A549 treated with CpdA at 1 μM for 4 hours (cell line): ENCODE data around the gene OR2M4. TPM values are rescaled to one million over a fixed set of nuclear protein-coding genes. Genes with fewer than 3 reads are reported as not detected.

Source experiments
- total RNA-seq: library from RNA; stranded (reverse); fragments of 200-300 nt; extraction: Qiagen RNA extraction; gene quantifications from 5 replicates; pipeline ENCODE4 v1.2.3, GENCODE V29; 2022; ENCODE audit warnings: low read depth

The OR2M4 gene, protein sequence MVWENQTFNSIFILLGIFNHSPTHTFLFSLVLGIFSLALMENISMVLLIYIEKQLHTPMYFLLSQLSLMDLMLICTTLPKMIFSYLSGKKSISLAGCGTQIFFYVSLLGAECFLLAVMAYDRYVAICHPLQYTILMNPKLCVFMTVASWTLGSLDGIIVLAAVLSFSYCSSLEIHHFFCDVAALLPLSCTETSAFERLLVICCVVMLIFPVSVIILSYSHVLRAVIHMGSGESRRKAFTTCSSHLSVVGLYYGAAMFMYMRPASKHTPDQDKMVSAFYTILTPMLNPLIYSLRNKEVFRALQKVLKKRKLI
- total RNA-seq: not detected in 5 replicates

DNA sequence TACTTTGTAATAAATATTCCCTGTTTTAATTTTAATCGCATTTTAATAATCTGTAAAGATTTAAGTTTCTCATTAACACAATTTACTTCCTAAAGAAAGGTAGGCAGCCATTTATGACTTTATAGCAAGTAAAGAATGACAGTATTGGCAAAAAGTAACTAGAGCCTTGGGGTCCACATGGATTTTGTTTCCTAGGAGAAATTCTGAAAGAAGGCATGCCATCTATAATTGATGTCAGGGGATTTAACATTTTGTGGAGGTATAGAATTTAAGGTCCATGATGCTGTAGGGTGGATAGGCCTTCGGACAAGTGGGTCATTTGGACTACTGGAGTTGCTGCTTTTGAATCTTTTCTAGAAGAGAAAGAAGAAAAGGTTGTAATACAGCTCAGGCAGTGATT lies at the start of gene OR2M4:
OR2M4 (plus strand) TSS at position 301 of the 400 bp plus-strand sequence. CDS start 7,512 bp downstream, outside the sequence.

DNA sequence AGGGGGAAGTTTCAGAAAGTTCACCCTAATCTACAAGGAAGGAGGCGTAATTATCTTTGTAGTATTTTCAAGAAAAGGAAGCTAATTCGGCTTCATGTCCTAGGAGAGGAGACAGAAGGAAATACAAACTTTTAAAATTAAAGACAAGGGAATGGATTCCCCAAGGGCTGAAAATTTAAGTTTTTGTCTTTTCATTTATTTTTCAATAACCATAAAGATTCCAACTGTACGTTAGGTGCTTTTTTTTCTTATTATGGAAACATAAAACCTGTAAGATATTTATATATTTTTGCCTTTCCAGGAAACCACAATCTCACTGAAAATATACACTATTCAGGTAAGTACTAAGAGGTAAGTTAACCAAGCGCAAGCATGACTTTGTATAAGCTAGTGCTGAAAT lies 34.3 kb upstream of the OR2M4 start, which contains the start of gene OR2M3:
OR2M3 (plus strand) TSS at position 301 of the 400 bp plus-strand sequence. CDS start 5,803 bp downstream, outside the sequence.

DNA sequence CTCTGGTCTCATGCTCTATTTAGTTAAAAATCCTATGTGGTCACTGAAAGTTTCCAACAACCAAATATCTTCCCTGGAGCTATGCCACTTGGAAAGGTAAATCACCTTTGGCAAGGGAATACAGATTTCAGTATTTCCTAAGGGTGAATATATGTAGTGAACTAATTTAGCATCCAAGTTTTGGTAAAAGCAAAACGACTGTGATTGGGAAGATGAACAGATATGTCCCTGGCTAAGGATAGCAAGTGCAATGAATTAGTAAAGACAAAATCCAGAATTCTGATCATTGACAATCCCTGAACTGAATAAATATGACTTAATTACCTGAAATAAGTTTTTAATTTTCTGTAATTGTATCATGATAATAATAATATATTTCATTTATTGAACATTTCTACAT lies 46.7 kb downstream of the OR2M4 start, which contains the start of gene OR2T33:
OR2T33 (minus strand) TSS at position 101 of the 400 bp plus-strand sequence. CDS start 4,162 bp downstream, outside the sequence.

Other genes with a start within 250 kb of the OR2M4 start
- gene OR2L5, start 217.8 kb upstream of the OR2M4 start, total RNA-seq: not detected in 5 replicates
- 0.01 TPM in 1 of 5 replicates, not detected in the others for gene OR2L2, start 201.3 kb upstream of the OR2M4 start, total RNA-seq
- gene OR2L3, start 184.6 kb upstream of the OR2M4 start, total RNA-seq: not detected in 5 replicates
- not detected in 5 replicates for gene OR2L13, start 136.2 kb upstream of the OR2M4 start, total RNA-seq
- gene OR2M5, start 86.3 kb upstream of the OR2M4 start, total RNA-seq: not detected in 5 replicates
- gene OR2M2, start 56.6 kb upstream of the OR2M4 start, total RNA-seq: not detected in 5 replicates
- not detected in 5 replicates for gene OR2M3, start 34.2 kb upstream of the OR2M4 start, total RNA-seq
- gene OR2T33, start 46.6 kb downstream of the OR2M4 start, total RNA-seq: not detected in 5 replicates
- not detected in 5 replicates for gene OR2T12, start 72.0 kb downstream of the OR2M4 start, total RNA-seq
- gene OR2M7, start 93.2 kb downstream of the OR2M4 start, total RNA-seq: not detected in 5 replicates
- gene OR14C36, start 117.4 kb downstream of the OR2M4 start, total RNA-seq: not detected in 5 replicates
- gene OR2T4, start 130.2 kb downstream of the OR2M4 start, total RNA-seq: not detected in 5 replicates
- gene OR2T6, start 144.3 kb downstream of the OR2M4 start, total RNA-seq: not detected in 5 replicates
- not detected in 5 replicates for gene OR2T1, start 171.6 kb downstream of the OR2M4 start, total RNA-seq
- not detected in 5 replicates for gene OR2T2, start 214.2 kb downstream of the OR2M4 start, total RNA-seq
- not detected in 5 replicates for gene OR2T3, start 241.9 kb downstream of the OR2M4 start, total RNA-seq